KMS-11 (cell line): ENCODE results near the gene AQP5.

Experiments used
- H2AFZ ChIP-seq: fragments of 200-600 bp; sonication (generic); 2 replicates; pipeline ENCODE4 v1.6.1; 2016; ENCODE audit warnings: antibody characterized with exemption, mixed run types, low read depth
- H3K27ac ChIP-seq: fragments of 200-600 bp; sonication (generic); 2 replicates; pipeline ENCODE4 v1.6.1; 2016; ENCODE audit warnings: mild to moderate bottlenecking, mixed run types
- H3K27me3 ChIP-seq: fragments of 200-600 bp; sonication (generic); 2 replicates; pipeline ENCODE4 v1.6.1; 2017; ENCODE audit warnings: mild to moderate bottlenecking, low read depth, mixed run types, moderate library complexity; ENCODE audit not compliant: insufficient read depth
- H3K36me3 ChIP-seq: fragments of 200-600 bp; sonication (generic); 2 replicates; pipeline ENCODE4 v1.6.1; 2017; ENCODE audit warnings: mild to moderate bottlenecking, mixed run types; ENCODE audit not compliant: insufficient read depth
- H3K4me1 ChIP-seq: fragments of 200-600 bp; sonication (generic); 2 replicates; pipeline ENCODE4 v1.6.1; 2016; ENCODE audit warnings: mild to moderate bottlenecking, low read depth, mixed run types; ENCODE audit not compliant: poor library complexity, severe bottlenecking
- H3K4me2 ChIP-seq: fragments of 200-600 bp; sonication (generic); 2 replicates; pipeline ENCODE4 v1.7.0; 2016; ENCODE audit warnings: mild to moderate bottlenecking, mixed run types
- H3K4me3 ChIP-seq: fragments of 200-600 bp; sonication (generic); IDR thresholded peaks from 2 replicates; pipeline ENCODE4 v1.6.1; 2017; ENCODE audit warnings: low read depth, low read length, mixed read lengths; ENCODE audit not compliant: insufficient read depth
- H3K79me2 ChIP-seq: fragments of 200-600 bp; sonication (generic); 2 replicates; pipeline ENCODE4 v1.6.1; 2016; ENCODE audit warnings: low read depth, mixed run types; ENCODE audit not compliant: insufficient read depth
- H3K9ac ChIP-seq: fragments of 200-600 bp; sonication (generic); 2 replicates; pipeline ENCODE4 v1.6.1; 2016; ENCODE audit warnings: mild to moderate bottlenecking, mixed run types
- H4K20me1 ChIP-seq: fragments of 200-600 bp; sonication (generic); 2 replicates; pipeline ENCODE4 v1.6.1; 2016; ENCODE audit warnings: mild to moderate bottlenecking, mixed run types; ENCODE audit not compliant: insufficient read depth
- CTCF ChIP-seq: fragments of 200-600 bp; sonication (generic); conservative IDR thresholded peaks from 2 replicates; pipeline ENCODE4 v1.6.1; 2017; ENCODE audit warnings: low read depth, mild to moderate bottlenecking, antibody characterized with exemption, low read length, moderate library complexity, mixed read lengths

AQP5 gene

GRCh38 chr12:49917788-49918173, 43.9 kb upstream of the AQP5 start:
- no peaks in the 10 kb centered on the region for H3K36me3 ChIP-seq
- TF ChIP-seq CTCF: no peak
- H4K20me1 ChIP-seq: no peaks in the 10 kb centered on the region
- H3K27me3 ChIP-seq: no peaks in the 10 kb centered on the region
- no peaks in the 10 kb centered on the region for H3K4me1 ChIP-seq
- no peaks in the 10 kb centered on the region for H3K79me2 ChIP-seq
- H2AFZ ChIP-seq: no peak overlapping the region
- H3K9ac ChIP-seq: no peak overlapping the region
- no peak overlapping the region for H3K4me3 ChIP-seq
- no peak overlapping the region for H3K4me2 ChIP-seq
- no peak overlapping the region for H3K27ac ChIP-seq

GRCh38 chr12:49920241-49920914, 41.3 kb upstream of the AQP5 start:
- Histone ChIP-seq H4K20me1 (no peaks in the 10 kb centered on the region), H3K27ac (no peak overlapping the region), H3K9ac (no peak overlapping the region), H3K79me2 (no peaks in the 10 kb centered on the region), H3K4me1 (no peaks in the 10 kb centered on the region), H3K4me2 (no peak overlapping the region), H3K36me3 (no peaks in the 10 kb centered on the region), H3K27me3 (no peaks in the 10 kb centered on the region), H2AFZ (no peak overlapping the region), H3K4me3 (no peak overlapping the region)
- no peak for TF ChIP-seq CTCF

GRCh38 chr12:49920915-49921286, 40.8 kb upstream of the AQP5 start:
- no peak overlapping the region for H3K9ac ChIP-seq

GRCh38 chr12:49921299-49921698, 40.4 kb upstream of the AQP5 start:
- no peaks in the 10 kb centered on the region for H3K36me3 ChIP-seq
- no peak overlapping the region for H2AFZ ChIP-seq
- H3K27me3 ChIP-seq: no peaks in the 10 kb centered on the region
- H3K4me1 ChIP-seq: no peaks in the 10 kb centered on the region
- no peak overlapping the region for H3K4me3 ChIP-seq
- H3K79me2 ChIP-seq: no peaks in the 10 kb centered on the region
- no peak overlapping the region for H3K9ac ChIP-seq
- H3K27ac ChIP-seq: no peak overlapping the region
- no peak for TF ChIP-seq CTCF
- H4K20me1 ChIP-seq: no peaks in the 10 kb centered on the region
- H3K4me2 ChIP-seq: no peak overlapping the region

More at GRCh38 chr12:49920915-49921286, 40.8 kb upstream of the AQP5 start:
- H3K4me3 ChIP-seq: no peak overlapping the region
- H3K4me1 ChIP-seq: no peaks in the 10 kb centered on the region
- H3K27ac ChIP-seq: no peak overlapping the region
- H4K20me1 ChIP-seq: no peaks in the 10 kb centered on the region
- no peaks in the 10 kb centered on the region for H3K36me3 ChIP-seq
- no peak for TF ChIP-seq CTCF
- H3K27me3 ChIP-seq: no peaks in the 10 kb centered on the region
- H3K4me2 ChIP-seq: no peak overlapping the region
- no peaks in the 10 kb centered on the region for H3K79me2 ChIP-seq
- no peak overlapping the region for H2AFZ ChIP-seq
